ENCODE measurements around the gene PPRC1.

PPRC1 gene

DNA sequence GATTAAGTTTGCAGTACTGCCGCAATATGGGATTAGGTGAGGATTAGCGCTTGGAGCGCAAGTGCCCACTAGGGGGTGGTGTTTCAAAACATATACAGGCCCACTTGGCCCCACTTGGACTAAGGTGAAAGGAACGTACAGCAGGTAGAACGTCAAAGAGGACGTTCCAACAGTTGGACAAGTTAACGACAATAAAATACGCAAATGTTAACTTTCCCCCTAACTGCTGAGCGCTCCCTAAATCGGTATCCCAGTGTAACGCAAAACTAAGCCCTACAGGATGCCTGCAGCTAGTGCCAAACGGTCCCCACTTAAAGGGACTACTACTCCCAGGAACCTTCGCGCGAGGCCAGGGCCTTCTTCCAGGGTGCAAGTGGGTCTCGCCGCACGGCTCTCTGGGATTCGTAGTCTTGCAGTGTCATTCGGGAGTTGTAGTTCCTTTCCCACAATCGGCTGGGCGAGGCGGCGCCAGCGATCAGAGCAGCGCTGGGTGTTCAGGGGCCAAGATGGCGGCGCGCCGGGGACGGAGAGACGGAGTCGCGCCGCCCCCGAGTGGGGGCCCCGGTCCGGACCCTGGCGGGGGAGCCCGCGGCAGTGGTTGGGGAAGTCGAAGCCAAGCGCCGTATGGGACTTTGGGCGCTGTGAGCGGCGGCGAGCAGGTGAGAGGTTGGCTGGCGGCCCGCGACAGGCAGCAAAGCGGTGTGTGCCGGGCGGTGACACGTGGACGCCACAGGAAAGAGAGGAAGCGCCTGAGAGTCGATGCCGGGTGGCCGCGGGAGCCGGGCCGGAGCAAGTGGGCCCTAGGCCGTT, at the start of gene PPRC1:
Gene PPRC1 (plus strand): TSS at position 478 of the 810 bp plus-strand sequence. CDS start 29 bp downstream, at position 507.
- peak; percentile 97 for DNase-seq

DNA sequence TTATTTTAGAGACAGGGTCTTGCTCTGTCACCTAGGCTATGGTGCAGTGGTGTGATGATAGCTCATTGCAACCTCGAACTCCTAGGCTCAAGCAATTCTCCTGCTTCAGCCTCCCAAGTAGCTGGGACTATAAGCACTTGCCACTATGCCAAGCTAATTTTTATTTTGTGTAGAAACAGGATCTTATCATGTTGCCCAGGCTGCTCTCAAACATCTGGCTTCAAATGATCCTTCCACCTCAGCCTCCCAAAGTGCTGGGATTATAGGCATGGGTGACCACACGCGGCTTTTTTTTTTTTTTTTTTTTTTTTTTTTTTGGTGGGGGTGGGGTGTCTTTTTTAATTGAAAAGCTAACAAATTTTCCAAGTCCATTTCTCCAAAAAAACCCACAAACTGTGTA, 49.3 kb upstream of the PPRC1 start:
- DNase-seq: no peak

DNA sequence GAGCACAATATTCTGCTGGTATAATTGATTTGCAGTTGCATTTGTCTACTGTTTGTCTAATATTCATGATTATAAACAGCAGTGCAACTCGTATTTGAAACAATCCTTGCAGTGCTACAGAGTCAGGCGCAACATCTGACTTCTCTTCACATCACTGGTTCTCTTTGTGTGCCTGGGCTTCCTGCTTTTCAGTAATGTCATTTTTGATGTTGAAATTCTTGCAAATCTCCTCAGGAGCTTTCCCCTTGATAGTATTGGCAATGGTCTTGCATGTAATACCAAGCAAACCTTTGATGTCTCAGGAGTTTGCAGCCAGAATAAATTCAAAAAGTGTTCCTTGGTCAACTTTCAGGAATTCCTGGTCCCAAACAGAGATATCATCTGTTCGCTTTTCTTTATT, 47.5 kb upstream of the PPRC1 start:
- no peak for DNase-seq

DNA sequence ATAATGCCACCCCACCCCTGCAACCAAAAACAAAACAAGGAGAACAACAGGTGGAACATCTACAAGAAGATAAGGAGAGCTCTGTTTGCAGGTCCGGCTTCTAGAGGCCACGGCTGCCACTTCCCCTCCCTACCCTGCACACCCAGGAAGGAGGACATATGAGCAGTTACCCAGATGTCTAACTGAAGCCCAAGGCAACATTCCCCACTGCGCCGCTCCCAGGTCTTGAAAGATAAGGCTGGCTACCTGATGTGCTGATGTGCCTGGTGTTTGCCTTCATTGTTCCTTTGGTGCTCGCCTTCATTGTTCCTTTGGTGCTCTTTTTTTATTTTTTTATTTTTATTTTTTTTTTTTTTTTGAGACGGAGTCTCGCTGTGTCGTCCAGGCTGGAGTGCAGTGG, 46.6 kb upstream of the PPRC1 start:
- no peak for DNase-seq

DNA sequence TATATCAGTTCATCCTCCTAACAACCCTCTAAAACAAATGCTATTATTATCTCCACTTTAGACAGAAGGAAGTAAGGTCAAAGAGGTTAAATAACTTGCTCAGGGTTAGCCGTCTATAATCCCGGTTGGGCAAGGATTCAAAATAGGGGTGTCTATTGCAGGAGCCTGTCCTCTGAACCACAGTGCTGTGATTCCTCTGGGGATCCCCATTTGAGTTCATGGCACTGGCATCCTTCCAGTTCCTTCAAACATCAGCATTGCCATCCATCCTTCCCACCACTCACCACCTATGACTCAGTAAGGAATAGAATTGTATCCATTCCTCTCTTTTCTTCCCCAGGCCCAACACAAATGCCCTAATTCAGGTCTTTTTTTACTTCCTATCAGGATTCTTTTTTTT, 42.1 kb upstream of the PPRC1 start:
- DNase-seq: no peak

GRCh38 chr10:102096449-102096848, 36.4 kb upstream of the PPRC1 start:
- DNase-seq: no peak

GRCh38 chr10:102101152-102101551, 31.7 kb upstream of the PPRC1 start:
- no peak for DNase-seq

DNA sequence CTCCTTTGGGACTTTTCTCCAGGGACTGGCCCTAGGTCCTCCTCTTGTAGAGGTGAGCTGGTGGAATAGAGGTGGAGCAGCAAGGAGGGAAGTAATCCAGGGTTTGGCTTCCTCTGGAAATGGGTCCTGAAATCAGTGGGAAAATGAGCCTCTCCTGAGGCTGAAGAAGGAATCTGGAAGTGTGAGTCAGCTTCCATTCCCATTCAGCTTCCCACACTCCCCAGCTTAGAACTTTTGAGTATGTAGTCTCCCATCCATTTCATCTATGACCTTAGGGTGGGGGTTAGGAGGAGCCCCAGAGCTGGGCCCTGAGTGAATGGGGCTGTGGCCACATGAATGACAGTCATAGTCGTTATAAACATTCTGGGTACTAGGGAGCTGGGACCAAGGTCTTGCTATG, 30.4 kb upstream of the PPRC1 start:
- DNase-seq: no peak

- no peak for DNase-seq
Measured at GRCh38 chr10:102106998-102107397, 25.8 kb upstream of the PPRC1 start.

GRCh38 chr10:102109166-102110116, 23.4 kb upstream of the PPRC1 start:
- no peak for DNase-seq

DNA sequence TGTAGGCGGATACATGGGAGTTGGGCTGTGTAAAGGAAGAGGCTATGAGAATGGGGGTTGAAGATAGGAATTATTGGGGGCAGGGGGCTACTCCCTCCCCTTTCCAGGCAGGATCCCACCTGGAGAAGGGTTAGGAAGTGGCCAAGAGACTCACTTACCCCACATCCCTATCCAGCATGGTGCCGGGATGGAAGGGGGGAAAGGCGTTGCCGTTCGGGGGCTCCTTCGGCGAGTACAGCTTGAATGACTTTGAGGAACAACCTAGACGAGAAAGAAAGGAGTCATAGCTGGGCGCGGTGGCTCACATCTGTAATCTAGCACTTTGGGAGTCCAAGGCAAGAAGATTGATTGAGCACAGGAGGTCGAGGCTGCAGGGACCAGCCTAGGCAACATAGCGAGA, 21.6 kb upstream of the PPRC1 start:
- no peak for DNase-seq

DNA sequence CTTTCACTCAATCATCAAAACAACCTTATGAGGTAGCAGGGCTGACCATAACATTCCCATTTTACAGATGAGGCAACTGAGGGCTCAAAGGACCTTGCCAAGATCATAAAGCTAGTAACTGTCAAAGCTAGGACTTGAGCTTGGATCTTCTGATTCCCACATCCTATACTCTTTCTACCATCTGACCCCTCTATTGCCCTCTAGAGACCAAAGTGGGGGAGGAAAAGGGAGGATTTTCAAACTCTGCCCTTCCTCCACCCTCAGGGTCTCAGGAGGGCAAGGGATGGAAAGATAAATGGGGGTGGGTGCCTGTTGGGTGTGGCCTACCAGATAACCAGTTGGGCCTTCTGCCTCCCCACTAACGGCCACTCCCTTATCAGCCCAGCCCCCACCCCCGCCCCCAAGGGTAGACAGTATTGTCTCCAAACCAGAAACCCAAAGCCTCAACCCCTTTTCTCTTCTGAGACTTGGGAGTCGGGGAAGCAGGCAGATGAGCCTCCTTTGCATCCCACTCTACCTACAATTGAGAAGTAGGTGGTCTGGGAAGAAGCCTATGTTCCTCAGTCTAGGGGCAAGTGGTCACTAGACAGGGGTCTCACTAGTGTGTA, 20.5 kb upstream of the PPRC1 start:
- DNase-seq: no peak

- no peak for DNase-seq
Measured at GRCh38 chr10:102113261-102113955, 19.4 kb upstream of the PPRC1 start.

GRCh38 chr10:102113956-102114857, 18.6 kb upstream of the PPRC1 start:
- no peak for DNase-seq

GRCh38 chr10:102114861-102115618, 17.8 kb upstream of the PPRC1 start:
- DNase-seq: peak; percentile 76

GRCh38 chr10:102115775-102116174, 17.1 kb upstream of the PPRC1 start:
- DNase-seq: no peak

GRCh38 chr10:102116656-102117055, 16.2 kb upstream of the PPRC1 start:
- DNase-seq: no peak

GRCh38 chr10:102117391-102118159, 15.3 kb upstream of the PPRC1 start:
- peak; percentile 57 for DNase-seq

DNA sequence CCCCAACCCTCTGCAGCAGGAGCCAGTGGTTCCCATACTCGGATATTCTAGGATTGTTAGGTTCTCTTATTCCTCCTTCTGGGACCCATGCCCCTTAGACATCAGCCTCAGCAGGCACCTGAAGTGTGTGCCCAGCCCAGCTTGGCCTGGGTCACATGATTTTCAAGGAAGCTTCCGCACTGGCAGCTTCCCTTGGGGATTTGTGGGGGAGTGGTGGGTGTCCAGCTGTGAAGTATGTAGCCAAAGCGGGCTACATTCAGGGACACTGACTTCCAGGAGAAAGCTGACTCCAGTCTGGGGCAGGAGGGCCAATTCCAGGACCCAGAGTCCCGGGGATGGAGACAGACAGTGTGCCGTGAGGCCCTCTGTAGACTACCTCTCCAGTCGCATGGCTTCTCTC, 14.0 kb upstream of the PPRC1 start:
- no peak for DNase-seq
